ENCODE results near the gene SOX6.

- TF ChIP-seq, protein P1, sequence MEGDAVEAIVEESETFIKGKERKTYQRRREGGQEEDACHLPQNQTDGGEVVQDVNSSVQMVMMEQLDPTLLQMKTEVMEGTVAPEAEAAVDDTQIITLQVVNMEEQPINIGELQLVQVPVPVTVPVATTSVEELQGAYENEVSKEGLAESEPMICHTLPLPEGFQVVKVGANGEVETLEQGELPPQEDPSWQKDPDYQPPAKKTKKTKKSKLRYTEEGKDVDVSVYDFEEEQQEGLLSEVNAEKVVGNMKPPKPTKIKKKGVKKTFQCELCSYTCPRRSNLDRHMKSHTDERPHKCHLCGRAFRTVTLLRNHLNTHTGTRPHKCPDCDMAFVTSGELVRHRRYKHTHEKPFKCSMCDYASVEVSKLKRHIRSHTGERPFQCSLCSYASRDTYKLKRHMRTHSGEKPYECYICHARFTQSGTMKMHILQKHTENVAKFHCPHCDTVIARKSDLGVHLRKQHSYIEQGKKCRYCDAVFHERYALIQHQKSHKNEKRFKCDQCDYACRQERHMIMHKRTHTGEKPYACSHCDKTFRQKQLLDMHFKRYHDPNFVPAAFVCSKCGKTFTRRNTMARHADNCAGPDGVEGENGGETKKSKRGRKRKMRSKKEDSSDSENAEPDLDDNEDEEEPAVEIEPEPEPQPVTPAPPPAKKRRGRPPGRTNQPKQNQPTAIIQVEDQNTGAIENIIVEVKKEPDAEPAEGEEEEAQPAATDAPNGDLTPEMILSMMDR (IDR thresholded peaks at IDR 0.05; ENCODE audit: insufficient read depth, low read depth, low read length), result no peak
- TF ChIP-seq EZH2 (IDR thresholded peaks at IDR 0.05; ENCODE audit: insufficient read depth, low read length), result no peak
Measured at GRCh38 chr11:16337421-16338213, 18.7 kb downstream of the SOX6 start.

Data from astrocyte (in vitro differentiated cells and primary cell).